HG02763 (cell line): ENCODE results near the gene ADORA1.

ENCODE experiments used
- ATAC-seq: cut with Tn5 transposase; IDR thresholded peaks from one replicate; pipeline ENCODE4 v1.9.1; 2021; ENCODE audit warnings: mild to moderate bottlenecking, moderate library complexity; ENCODE audit not compliant: unreplicated experiment

ADORA1 gene

DNA sequence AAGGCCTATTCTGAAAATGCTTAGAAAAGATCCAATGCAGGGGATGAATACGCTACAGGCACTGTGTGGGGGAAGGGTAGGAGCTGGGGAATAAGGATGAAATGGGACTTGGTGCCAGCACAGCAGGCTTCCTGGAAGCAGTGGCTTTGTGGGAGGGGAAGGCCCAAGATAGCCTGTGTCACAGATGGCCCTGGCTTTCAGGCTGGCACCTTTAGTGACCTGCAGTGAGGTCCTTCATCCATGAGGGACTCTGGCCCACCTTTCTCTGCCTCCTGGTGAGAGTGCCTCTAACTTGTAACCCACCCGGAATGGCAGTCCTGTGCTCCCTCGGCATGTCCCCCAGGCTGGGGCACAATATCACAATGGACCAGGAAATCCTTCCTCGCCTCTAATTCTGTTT lies 58.1 kb downstream of the ADORA1 start:
- ATAC-seq, result no peak

DNA sequence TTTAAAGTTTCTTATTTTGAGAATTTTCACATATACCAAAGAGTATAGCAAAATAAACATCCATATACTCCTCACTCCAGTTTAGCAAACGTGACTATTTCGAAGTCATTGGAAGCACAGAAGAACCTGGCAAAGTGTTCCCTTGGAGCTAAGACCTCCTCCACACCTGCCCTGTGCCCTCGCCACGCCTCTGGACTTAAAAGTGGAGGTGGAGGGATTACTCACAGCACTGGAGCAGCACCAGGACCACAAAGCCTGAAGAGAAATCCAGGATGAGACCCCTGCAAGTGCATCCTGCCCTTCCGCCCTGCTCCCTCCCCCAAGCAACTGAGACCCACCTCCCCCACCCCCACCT lies 58.5 kb downstream of the ADORA1 start:
- no peak for ATAC-seq

DNA sequence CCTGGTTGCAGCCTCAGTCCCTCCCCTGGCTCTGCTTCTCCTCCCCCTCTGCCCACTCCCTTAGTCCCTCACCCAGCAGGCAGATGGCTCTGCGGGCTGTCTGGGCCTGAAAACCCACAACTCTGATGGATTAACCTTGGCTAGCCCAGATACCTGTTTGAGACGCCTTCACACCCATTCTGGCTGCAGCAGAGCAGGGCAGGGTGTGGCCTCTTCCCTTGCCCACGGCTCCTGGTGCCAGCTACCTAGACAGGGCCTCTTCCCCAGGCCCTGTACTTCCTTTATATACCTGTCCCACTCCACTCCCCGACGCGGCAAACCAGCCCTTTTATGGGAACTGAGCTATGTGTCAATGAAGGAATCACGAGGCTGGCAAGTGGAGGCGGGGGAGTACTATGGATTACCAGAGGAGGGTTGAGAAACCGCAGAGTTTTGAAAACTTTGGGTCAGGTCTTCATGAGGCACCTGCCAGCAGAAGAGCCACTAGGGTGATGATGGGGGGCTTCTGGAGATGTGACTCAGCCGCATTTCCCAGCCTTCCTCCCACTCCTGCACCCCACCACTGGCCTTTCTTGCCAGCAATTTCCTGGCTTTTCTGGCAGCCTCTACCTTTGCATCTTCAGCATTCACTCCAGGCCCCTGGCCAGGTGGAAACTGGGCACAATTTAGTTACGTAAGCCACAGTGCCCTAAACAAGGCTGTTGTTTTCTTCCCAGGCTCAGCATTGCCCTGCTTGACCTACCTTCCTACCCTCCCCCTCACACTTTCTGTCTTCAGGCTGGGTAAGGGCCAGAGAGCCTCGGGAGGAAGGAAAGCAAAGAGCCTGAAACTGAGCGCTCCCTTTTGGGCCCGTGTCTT lies 59.1 kb downstream of the ADORA1 start, which contains the start of gene CHI3L1:
CHI3L1 (minus strand) TSS at position 259 of the 858 bp plus-strand sequence; CDS start at position 178, 81 bp downstream.
- no peak for ATAC-seq

DNA sequence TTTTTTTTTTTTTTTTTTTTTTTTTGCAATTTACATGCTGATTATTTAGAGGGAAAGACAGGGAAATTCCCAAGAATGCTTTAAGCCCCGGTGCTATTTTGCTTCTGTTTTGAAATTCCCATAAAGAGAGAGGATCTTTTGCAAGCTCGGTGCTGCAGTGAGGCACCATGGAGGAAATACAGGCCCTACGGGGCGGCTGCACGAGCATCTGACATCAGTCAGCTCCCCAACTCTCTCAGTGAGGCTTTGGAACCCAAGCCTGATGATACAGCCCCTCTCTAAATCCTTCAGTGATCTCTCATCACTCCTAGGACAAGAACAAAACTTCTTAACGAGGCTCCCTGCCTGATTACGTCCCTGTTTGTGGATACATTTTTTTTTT lies 59.8 kb downstream of the ADORA1 start:
- ATAC-seq, result no peak

DNA sequence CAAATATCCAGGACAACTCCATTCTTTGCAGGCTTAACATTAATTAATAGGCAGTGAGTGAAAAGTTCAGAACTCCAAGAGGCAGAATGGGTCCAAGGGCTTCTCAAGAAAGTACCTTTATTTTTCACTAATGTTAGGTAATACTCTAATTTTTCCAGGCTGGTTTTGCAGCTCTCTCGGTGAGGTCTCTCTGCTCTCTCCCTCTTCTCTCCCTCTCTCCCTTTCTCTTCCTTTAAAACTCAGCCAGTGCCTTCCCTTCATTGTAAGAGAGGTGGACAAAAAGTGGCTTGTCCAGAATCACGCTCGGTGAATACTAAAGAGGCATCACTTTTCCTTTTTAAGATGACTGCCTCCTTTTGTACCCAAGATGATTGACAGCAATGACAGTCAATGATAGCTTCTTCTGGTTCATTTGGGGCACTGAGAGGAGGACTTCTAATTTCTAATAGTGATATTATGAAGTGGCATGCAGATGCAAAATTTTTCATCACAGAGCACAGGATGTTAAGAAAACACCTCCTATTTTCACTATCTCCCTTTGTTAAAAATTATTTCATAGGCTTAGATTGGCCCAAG lies 60.3 kb downstream of the ADORA1 start:
- no peak for ATAC-seq

DNA sequence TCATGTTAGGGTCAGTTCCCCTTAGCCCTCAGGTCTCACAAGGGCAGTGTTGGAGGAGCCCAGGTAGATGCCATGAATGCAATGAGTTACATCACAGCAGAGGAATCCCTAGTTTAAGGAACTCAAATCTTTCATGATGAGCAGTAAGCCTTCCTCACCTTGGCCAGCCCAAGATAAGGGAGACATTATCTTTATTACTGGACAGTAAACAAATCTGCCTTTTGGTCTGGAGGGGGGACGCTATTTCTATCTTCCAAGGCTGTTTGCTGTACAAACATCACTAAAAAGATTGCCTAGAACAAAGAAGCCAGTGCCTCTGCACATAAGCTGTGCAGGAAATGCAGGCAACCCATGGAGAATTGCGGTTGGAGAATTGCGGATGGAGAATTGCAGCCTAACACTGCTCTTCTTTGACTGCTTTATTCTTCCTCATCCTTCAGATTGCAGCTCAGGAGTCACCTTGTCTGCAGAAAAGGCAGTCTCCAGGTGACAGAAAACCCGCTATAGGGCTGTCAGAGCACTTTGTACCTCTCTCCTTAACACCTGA lies 61.2 kb downstream of the ADORA1 start:
- ATAC-seq, result no peak

DNA sequence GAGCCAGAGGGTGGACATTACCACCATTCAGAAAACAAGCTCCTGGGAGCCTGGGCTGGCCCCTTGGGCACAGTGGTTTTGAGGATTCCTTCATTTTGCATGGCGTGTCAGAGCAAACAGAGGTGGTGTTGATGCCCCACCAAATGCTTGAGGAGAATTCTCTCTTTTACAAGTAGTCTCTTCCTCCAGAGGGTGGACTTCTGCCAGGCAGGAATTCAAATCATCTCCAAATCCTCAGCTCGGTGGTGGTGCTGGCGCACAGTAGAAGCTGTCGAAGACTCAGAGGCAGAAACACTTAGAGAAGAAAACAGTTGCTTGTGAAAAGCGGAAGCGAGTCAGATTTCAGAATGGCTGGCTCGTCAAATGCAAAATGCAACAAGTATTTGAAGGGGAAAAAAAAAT lies 62.4 kb downstream of the ADORA1 start:
- ATAC-seq, result no peak

DNA sequence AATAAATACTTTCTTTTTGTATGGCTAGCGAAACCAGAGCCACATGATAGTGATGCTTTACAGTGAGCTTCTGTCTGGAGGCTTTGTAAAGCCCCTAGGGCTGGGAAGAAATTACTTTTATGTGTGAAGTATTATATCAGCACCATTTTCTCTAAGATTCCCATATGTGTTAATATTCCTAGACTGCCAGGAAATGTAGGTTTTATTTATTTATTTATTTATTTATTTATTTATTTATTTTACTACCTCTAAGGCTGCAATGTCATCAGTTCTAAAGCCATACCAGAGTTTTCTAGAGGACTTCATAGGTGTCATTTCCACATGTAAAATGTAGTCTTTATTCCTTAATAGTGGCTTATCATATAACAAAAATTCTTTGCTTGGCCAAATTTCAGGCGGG lies 63.4 kb downstream of the ADORA1 start:
- ATAC-seq, result no peak

DNA sequence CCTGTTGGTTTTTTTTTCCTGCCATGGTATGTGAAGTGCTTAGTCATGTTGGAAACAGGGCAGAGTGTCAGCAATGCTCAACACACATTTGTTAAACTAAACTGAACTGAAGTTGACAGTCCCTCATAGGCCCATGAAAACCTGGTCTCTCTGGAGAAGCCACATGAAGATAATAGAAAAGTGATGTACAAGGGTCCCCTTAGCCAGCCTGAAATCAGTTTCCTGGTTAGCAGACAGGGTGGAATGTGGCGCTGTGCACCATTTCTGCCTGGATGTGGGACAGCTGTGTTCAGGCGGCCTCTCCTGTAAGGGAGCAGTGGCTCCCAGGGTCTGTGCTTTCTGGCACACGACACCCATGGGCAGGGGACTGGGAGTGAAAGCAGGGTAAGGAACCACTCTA lies 68.8 kb downstream of the ADORA1 start:
- ATAC-seq, result no peak

DNA sequence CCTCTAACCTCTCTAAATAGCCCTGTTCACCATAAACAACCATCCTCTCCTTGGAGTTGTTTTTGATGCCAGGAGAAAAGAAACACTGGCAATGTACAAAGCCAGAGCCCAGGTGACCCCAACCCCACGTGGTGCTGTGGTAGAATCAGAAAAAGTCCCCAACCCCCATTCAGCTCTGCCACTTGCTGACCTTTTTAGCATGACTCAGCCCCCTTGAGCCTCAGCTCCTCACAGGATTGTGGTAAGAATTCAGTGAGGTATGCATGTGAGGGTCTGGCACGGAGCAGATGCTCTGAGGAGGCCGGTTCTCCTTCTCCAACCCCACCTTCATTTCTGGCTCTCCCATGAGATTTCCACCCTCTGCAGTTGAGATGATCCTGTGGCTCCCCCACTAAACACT lies 70.1 kb downstream of the ADORA1 start:
- no peak for ATAC-seq

DNA sequence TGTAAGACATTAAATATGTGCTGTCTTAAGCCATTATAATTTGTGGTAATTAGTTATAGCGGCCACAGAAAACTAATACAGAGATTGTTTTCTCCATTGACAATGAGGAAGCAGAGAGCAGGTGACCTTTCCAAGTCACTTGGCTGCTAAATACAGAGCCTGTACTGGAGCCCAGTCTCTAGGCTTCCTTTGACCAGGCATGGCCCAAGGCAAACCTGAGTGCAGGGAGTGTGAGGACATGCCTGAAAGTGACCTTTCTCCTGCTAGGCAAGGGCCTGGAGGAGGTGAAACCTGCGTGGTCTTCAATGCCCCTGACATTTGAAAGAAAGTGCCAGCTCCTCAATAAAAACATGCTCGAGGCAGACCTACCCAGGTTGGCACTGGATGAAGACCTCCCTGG lies 71.5 kb downstream of the ADORA1 start:
- ATAC-seq, result no peak

DNA sequence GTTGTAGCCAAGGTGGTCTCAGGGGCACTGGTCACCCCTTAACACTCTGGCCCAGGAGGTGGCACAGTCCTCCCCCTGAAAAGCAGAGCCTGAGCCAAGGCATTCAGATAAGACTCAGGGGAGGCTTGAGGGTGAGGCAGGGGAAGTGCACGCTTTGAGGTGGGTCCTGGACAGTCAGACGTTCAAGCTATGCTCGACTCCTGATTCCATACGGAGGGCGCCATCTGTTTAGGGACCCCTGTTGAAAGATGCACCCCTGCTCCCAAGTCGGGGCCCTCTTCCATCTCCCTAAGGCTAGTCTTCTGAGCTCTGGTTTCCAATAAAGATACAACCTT lies 71.9 kb downstream of the ADORA1 start:
- no peak for ATAC-seq

DNA sequence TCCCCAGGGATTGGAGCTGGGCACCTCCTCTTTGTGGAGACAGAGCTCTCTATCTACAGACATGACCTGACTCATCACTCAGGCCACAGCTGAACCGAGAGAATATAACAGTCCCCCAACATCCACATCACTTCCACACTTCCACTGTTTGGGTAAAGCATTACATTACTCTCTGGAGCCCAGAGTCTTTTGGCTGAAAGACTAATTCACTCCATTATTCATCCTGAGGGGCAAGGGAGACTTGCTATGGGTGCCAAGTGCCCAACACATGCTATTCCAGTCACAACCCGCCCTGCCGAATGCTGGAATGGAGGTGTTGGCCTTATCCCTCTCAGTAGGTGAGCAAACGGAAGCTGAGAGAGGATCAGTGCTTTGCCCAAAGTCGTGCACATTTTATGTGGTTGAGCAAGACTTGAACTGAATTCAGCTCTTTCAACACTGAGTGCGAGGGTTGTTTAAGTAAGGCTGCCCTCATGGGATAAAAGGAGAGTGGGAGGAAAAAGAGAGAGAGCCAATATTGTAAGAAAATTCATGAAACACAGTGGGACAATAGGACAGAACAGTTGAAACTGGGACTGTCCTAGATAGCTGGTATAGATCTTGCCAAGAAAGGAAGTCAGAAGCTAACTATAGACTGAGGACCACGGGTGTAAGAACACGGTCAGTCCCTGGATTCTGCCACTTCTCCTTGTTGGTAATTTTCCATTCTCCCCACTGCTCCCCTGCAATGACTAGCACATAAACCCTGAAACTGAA lies 72.5 kb downstream of the ADORA1 start:
- ATAC-seq, result no peak

DNA sequence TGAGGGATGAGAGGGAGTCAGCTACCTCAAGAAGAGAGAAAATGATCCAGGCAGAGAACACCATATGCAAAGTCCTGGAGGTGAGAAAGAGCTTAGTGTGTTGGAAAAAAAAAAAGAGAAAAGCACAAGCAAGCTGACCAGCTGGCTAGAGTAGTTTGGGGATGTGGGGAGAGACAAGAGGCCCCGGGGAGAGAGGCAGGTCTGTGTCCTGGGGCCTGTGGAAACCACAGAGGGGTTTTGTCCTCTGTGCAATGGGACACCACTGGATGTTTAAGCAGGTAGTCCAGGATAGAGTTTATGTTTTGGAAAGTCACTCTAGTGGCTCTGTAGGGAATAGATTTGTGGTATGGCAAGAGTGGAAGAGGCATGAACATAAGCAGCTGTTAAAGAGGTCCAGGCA lies 73.4 kb downstream of the ADORA1 start:
- no peak for ATAC-seq

DNA sequence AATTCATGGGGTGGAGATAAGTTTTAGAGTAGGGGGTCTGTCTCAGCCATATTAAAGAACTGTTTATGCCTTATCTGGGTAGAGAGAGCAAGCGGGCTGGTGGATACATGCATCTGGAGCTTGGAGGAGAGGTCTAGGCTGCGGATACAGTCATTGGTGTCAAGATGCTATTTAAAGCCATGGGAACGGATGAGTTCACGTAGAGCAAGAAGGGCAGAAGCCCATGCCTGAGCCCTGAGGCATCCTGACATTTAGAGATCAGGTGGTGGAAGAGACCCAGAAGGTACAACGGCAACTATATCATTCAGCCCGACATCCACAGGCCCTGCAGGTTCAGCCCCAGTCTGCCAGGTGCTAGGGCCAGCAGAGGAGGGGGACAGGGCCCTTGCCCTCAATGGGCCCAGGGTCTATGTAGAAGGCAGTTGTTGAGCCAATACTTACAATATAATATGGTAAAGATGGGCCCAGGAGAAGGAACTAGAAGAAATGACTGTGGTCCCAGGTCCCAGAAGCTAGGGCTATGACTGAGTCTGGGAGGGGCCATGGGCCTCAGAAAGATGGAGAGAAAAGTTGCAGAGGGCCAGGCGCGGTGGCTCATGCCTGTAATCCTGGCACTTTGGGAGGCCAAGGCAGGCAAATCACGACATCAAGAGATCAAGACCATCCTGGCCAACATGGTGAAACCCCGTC lies 74.1 kb downstream of the ADORA1 start:
- no peak for ATAC-seq

DNA sequence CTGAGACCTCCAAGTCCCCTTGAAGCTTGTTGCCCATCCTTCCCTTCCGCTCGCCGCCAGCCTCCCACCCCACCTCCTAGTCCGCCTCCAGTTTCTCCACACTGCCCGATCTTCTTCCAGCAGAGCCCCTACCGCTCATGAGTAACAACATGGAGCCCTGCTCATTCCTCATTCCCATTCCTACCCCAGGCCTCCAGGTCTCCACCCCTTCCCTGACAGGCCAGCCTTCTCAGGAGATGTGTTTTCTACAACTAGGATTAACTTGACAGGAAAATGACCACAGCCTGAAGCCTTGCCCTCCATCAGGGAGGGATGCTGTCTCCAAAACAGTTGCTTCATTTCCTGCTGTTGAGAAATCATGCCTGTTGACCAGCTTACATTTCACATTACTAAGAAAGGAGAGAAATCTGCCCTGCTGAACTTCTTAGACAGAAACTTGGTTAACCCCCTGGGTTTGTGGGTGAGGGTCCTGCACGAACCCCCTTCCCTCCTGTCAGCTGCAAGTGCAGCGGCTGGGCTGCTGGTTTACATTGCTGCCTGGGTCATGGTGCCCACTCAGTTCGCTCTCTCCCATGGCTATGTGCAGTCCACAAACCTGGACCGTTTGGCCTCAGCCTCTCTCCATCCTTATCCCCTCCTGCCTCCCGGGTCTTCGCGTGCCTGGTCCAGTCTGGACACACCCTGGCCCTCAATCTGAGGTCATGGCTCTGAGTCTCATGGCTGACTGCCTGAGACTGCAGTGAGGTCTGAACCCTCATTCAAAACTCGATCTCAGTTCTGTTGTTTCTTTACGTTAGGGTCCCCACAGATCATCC lies 75.1 kb downstream of the ADORA1 start:
- ATAC-seq, result no peak

DNA sequence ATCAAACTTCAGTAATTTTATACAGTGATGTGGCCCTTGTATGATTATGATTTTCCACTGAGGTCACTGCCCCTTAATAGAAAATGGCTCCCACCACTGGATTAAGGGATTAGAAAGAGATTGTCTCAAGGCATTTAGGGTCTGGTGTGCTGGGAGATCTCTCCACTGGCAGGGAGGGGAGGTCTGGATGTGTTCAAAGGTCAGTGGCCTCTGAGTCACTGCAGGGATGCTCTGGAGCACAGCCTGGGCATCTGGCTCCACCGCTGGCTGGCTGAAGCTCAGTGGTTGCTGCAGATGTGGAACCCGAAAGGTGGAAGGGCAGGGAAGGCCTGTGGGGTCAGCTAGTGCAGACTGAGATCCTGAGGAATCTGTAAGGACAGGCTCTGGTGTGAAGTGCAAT lies 77.2 kb downstream of the ADORA1 start:
- no peak for ATAC-seq

DNA sequence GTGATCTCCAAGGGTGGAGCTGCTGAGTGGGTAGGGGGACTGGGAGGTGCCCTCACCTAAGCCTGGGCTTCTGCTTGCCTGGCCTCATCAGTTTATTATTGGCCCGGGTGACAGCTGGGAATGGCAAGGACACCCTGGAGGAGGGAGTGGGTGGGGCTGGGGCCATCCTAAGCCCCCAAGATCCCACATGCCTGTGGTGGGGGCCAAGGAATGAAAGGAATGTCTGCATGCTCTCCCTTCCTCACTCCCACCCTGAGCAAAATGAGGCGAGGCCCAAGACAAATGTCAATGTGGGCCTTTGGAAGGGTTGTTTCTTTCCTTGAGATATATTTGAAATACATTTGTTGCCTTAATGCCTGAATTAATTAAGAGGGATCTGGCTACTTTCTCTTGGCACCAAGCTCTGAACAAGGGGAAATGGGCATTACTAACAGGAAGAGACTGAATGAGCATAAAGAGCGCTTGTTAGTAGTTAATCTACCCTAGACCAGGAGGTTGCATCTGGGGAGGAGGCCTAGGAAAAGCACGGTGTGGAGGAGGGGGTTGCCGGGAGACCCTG lies 78.7 kb downstream of the ADORA1 start:
- no peak for ATAC-seq

DNA sequence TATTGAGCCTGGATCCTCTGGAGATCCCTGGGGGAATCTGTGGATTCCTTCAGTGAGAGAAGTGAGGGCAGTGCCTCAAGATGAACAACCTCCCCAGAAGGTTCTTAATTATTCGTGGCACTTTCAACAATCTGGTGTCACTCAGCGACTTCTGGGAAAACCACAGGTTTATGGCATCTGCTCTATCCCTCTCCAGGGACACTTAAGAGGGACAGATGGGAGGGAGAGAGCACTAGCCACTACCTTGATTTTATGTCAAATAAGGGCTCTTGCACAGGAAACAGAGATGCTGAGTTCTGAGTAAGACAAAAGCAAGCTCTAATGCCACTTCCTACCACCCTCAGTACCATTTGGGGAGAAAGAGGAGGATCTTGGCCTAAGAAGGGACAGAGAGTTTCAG lies 80.2 kb downstream of the ADORA1 start:
- ATAC-seq, result no peak

DNA sequence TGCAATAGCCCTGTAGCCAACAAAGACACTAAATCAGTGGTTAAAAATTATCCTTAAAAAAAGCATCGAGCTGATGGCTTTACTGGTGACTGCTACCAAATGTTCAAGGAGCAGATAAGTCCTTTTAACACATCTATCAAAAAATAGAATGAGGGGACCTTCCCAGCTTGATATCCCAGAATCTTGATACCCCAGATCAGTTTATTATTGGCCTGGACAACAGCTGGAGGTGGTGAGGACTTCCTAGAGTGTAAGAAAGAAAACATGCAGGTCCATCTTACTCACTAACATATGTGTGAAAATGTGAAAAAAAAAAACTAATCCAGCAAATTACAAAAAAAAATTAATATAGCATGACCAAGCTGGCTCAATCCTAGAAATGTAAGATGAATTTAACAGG lies 80.7 kb downstream of the ADORA1 start:
- no peak for ATAC-seq
